IPS-11a (cell line): ENCODE measurements around the gene PIGC.

ENCODE experiments used
- H3K4me3 ChIP-seq: one replicate; pipeline ENCODE4 v1.5.1; 2013; ENCODE audit warnings: low read depth, low read length, control low read depth

Gene PIGC

DNA sequence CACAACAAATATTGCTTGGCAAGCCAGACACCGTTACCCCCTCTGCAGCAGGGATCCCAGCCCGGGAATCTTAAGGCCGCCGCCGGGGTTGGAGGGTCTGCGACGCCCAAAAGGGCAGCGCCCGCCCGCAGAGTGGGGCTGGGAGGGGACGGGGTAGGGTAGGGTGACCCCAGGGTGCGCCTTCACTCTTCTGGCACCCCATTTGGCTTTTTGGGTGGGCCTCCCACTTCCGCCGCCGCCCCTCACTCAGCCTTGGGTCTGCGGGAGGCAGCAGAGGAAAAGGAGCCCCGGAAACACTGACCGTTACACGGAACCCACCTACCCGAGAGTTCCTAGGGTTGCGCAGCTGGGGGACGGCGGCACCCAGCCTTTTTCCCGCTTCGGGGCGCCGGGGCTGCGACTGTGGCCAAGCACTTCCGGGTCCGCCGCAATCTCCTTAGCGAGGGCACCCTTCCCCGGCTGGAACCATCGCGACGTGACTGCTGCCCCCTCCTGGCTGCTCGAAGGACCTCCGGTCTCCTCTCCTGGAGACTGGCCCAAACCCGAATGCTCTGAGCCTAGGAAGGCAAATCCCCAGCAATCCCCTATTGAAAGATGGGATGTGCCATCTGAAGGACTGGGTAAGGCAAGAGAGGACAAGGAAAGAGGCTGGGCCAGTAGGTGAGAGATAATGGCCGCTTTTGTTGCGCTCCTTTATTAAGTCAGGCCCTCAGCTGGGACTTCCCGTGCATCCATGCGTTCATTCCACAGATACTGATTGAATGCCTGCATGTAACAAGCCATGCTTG lies at the start of gene PIGC:
TSS of gene PIGC (minus strand) at position 404 of the 788 bp plus-strand sequence. CDS start 1,447 bp downstream, outside the sequence.
- peak within 1 kb of the TSS; percentile 78 for H3K4me3 ChIP-seq

- no peak overlapping the region for H3K4me3 ChIP-seq
Measured at GRCh38 chr1:172492421-172492820, 48.6 kb upstream of the PIGC start.

- no peak overlapping the region for H3K4me3 ChIP-seq
Measured at GRCh38 chr1:172489847-172490246, 46.0 kb upstream of the PIGC start.

DNA sequence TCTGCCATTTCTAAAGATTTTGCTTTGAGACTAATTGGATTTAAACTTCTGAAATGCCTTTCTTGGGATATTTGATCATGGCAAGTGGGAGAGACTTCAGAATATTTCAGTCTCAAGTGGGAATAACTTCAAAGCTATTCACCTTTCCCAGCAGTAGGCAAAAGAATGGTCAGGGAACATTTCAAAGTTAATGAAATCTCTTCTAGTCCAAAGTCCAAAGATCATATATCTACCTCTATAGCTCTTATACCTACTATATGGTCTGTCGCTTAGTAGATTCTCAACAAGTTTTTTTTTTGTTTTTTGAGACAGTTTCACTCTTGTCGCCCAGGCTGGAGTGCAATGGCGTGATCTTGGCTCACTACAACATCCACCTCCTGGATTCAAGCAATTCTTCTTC lies 44.5 kb upstream of the PIGC start:
- no peak overlapping the region for H3K4me3 ChIP-seq

GRCh38 chr1:172487550-172487949 lies 43.7 kb upstream of the PIGC start:
- H3K4me3 ChIP-seq, result no peak overlapping the region

GRCh38 chr1:172486805-172487454 lies 43.1 kb upstream of the PIGC start:
- no peak overlapping the region for H3K4me3 ChIP-seq

GRCh38 chr1:172485626-172486025 lies 41.8 kb upstream of the PIGC start:
- no peak overlapping the region for H3K4me3 ChIP-seq

DNA sequence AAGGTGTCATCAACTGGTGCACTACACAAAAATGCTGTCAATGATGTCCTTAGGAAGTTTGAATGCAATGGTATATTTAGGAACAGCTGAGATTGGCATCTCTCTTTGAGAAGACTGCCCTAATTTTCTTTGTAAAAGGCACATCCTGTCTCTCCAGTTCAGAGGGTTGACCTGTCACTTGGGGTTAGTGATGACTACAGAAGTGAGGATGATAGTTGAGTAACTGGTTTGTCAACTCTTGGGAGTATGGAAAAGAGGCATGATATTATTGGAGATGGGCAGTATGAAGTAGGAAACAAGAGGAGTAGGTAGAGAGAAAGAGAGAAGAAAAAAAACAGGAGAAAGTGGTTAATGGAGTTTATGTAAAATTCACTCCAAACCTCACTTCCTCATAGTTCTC lies 40.4 kb upstream of the PIGC start:
- no peak overlapping the region for H3K4me3 ChIP-seq

- no peak overlapping the region for H3K4me3 ChIP-seq
Measured at GRCh38 chr1:172483448-172483847, 39.6 kb upstream of the PIGC start.

DNA sequence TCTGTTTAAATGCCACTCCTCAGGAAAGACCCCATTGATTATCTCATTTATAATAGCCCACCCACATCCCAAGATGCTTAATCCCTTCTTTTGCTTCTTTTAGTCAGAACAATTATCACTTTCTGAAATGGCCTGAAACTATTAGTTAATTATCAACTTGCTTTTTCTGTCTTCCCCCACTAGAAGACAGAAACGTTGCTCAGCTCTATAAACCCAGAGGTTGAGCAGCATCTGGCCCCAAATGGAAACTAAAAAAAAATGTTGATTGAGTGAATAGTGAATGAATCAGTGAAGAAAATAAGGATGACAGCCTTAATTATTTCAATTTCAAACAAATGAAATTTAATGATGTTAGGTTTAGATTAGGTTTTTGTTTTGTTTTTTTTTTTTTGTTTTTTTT lies 38.2 kb upstream of the PIGC start:
- no peak overlapping the region for H3K4me3 ChIP-seq

GRCh38 chr1:172480431-172480830 lies 36.6 kb upstream of the PIGC start:
- no peak overlapping the region for H3K4me3 ChIP-seq

DNA sequence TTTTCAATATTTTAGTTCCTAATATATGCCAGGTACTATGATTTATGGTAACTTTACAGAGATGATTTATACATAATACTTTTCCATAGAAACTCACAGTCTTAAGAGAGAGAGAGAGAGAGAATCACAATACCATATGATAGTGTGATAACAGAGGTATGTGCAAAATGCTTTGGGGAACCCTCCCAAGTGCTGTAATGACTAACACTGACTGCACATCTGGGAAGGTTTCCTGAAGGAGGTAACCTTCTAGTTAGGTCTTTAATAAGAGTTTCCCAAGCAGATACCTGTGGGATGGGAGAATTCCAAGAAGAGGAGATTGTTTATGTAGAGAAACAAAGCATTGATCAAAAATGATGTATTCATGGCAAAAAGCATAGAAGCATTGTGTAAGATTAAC lies 34.6 kb upstream of the PIGC start:
- no peak overlapping the region for H3K4me3 ChIP-seq

- no peak overlapping the region for H3K4me3 ChIP-seq
Measured at GRCh38 chr1:172477741-172478140, 33.9 kb upstream of the PIGC start.

DNA sequence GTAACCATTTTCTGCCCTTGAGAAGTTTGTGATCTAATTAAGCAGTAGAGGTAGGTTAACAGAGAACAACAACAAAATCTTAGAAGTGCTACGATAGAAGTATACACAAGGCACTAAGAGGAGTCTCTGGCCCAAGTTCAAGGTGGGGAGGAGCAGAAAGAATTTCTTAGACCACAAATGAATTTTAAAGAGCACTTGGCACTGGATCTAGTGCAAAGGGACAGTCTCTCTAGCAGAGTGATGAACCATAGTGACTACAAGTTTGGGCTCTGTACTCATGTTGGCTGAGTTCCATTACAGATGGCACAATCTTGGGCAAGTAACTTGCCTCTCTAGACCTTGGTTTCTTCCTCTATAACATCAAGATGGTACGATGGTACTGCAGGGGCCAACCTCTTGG lies 33.3 kb upstream of the PIGC start:
- no peak overlapping the region for H3K4me3 ChIP-seq

DNA sequence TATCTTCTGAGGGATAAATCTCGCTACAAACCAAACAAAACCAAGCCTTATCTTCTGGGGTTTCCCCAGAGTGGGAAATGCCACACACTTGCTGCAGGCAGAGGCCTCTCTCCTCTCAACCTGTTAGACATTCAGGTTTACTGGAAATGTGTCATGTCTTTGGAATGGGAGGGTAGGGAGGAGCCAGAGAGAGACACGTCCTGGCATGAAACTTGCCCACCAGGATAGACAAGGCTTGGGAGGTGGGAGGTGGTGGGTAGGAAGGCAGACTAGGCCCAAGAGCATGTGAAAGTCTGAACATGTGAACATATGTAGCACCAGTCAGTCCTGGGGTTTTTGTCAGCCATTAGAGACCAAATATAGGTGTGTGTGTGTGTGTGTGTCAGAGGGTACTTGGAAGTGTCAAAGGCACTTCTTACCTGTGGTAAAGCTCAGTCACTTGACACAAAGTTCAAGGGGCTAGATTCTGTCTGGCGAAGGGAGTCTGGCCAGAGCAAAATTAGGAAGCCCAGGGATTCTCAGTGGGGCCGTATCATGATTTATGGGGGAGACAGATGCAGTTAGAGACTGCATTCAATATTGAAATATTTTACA lies 32.4 kb upstream of the PIGC start:
- H3K4me3 ChIP-seq, result no peak overlapping the region

DNA sequence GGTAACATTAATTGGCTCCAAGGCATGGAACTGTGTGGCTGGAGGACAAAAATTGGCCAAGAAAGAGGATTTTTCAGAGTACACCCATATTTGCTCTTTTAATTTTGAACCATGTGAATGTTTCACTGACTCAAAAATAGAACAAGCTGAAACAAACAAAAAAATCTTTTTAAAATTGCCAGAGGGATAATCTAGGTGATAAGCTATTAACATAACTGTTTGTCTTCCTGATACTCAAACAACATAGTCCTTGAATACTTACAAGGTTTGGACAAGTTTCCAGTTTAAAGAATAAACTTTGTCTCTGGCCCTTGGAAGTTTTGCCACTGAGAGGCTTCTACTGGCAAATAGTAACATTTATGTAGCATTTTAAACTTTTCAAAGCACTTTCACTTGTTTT lies 30.0 kb upstream of the PIGC start:
- H3K4me3 ChIP-seq, result no peak overlapping the region

- H3K4me3 ChIP-seq, result no peak overlapping the region
Measured at GRCh38 chr1:172473302-172473701, 29.4 kb upstream of the PIGC start.

DNA sequence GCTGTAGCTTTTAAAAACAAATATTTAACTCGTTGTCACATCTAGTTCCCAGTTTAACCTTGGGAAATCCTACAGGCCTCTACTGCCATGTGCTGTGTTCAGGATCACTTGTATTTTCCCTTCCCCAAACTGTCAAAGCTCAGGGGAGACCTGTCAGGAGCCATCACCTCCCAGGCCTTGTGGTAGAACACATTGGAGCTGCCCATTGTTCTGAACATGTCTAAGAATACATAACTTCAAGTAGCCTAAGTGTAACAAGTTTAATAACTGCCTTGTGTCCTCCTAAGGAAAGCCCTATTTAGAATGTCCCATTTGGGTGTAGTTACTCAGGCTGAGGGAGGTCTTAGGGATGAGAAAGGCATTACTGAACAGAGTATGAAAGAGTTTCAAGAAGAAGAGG lies 28.6 kb upstream of the PIGC start:
- H3K4me3 ChIP-seq, result no peak overlapping the region

DNA sequence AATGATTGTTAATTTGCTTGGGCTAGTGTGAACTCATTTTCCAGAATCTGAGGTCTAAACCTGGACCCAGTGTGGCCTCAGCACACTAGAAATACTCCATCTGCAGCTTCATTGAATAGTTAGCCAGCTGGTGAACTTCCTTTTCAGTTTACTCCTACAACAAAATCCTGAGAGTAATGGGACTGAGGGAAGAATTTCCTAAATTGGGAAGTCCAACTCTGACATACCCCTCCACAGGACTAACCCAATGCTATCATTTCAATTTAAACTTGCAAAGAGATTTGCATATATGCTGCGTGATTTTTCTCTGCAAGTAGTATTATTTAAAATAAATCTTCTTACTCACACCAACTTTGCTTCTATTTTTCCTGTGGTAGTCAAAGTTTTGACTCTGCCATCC lies 27.8 kb upstream of the PIGC start:
- H3K4me3 ChIP-seq, result no peak overlapping the region

DNA sequence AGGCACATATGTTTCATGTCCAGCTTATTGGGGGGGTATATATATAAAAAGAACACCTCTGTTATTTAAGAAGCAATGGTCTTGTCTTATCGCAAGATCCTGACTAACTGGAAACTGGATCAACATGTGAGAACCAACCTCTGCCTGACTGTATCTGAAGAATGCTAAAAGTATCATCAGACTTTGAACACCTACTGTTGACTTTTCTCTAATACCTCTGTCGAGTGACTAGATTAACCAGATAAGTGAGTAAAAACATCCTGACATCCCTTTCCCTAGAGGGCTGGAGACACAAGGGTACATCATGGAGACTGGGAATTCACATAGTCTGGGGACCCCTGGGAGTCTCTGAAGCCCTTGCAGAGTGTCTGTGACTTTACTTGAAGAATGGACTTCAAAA lies 26.3 kb upstream of the PIGC start:
- H3K4me3 ChIP-seq, result no peak overlapping the region

DNA sequence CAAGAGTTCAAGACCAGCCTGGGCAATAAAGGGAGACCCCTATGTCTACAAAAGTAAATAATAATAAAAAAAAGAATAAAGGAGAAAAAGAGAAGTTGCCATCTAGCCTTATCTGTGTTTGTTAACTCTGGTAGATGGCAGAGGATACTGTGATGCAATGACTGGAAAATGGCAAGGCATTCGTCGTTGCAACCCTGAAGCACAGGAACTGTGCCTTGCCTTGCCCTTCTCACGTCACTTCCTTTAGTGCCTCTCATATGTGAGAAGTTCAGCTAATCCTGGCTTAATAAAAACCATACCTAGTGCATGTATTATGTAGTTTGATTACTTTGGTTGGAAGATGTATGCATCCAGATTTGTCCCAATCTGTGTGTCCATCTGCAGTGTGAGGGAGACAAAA lies 25.8 kb upstream of the PIGC start:
- H3K4me3 ChIP-seq, result no peak overlapping the region

DNA sequence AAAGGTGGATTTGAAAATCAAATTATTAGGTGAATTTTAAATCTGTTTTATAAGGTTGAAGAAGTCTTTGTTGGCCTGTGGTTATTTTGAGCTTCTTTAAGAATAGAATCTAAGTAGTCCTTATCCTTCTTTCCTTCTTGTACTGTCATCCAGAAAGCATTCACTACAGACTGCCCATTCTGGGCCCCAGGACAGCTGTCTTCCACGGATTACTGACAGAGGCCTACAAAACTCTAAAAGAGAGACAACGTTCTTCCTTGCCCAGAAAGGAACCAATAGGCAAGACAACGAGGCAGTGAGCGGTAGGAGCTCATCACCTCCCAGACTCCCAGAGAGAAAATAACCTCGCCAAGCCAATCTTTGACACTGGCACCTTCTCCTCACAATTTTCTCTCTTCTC lies 24.4 kb upstream of the PIGC start:
- H3K4me3 ChIP-seq, result no peak overlapping the region
